ENCODE data around the gene LAYN. TPM values are rescaled to one million over a fixed set of nuclear protein-coding genes. Genes with fewer than 3 reads are reported as not detected.

Gene LAYN
- polyA plus RNA-seq, 3 donors: 2.0 to 13.4 (median 4.9) TPM

DNA sequence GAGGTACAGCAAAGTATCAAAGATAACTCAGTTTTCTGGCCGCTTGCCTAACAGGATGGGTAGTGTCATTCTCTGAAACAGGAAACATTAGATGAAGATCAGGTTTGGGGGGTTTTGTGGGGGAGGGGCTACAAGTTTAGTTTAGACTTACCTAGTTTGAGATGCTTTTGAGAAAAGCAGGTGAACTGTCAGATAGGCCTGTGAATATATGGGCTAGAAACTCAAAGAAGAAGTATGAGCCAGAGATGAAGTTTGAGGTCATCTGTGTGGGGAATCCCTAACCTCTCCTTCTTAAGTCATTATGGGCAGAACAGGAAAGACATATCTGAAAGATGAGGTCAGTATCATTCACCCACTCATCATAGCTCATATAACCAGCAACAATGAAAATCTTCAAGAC, 14.0 kb upstream of the LAYN start:
- WGBS, 3 donors: 85 to 89% (median 86%) methylated on average over 1 of the region's 1 CpG
- H3K27ac ChIP-seq (ENCODE audit: low read depth, low read length): no peak overlapping the region

DNA sequence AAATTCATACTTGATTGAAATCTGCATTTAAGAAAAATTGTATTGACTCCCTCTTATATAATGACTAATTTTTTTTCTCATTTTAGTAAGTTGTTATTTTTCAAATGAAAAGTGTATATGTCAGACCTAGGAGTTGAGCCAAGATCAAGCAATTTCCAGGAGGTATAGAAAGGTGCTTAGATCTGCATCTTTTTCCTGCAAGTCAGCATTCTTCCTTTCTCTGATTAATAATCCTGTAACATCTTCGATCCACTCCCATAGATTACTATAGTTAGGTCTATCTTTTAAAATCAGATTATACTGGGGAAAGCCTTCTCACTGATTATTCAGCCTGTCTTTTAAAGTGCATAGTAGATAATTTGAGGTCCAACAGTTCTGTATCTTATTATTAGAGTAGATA, 13.2 kb upstream of the LAYN start:
- WGBS, 3 donors: 74 to 86% (median 83%) methylated on average over 1 of the region's 1 CpG

DNA sequence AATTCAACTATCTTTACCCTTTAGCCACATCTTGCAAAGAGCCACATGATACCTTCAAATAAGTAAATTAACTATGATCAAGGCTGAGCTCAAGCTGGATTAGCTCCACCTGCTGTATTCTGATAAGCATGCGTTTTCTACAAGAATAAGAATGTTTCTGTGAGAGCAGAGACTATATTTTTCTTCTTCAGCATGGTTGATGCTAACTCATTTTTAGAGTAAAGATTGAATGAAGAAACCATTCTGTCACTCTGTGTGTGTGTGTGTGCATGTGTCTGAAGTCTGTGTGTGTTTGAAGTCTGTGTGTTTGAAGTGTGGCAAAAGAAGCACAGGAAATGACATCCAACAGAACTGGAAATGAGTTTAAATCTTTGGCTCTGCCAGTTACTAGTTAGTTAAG, 12.0 kb upstream of the LAYN start:
- WGBS, 3 donors: 26 to 46% (median 36%) methylated on average over 1 of the region's 1 CpG
- no peak overlapping the region for H3K27ac ChIP-seq (ENCODE audit: low read depth, low read length)

More for the DNA sequence above, 13.2 kb upstream of the LAYN start:
- no peak overlapping the region for H3K27ac ChIP-seq (ENCODE audit: low read depth, low read length)

DNA sequence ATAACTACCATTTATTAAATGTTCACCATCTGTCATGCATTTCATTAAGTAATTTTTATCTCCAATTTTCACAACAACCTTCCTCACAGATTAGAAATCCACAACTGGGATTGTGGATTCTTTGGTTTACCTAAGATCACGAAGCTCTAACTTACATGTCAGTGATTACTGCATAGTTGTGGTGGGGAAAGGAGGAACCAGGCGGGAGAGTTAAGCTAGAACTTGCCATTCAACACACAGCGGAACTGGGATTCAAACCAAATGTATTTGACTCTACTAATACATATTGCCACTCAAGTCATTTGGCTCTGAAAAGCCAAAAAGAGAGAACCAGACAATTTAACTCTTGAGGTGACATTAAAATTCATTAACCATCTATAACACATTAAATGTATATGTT, 10.4 kb upstream of the LAYN start:
- 59 to 77% (median 67%) methylated on average over 3 of the region's 3 CpGs for WGBS, 3 donors
- H3K27ac ChIP-seq (ENCODE audit: low read depth, low read length): no peak overlapping the region

DNA sequence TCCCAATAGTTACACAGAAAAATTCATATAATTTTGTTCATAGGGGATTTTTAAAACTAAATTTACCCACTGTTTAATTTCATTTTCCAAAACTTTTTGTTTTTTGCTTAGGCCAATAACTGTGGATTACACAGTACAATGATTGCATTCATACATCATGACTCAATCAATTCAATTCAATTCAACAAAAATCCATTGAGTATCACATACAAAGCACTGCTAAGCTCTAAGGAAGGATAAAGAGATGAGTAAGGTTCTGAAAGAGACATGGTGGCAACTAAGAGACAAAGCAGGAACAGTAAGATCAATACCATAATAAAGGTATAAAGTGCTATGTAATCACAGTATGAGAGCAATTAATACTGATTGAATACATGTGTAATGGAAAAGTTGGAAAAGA, 9.4 kb upstream of the LAYN start:
- no peak overlapping the region for H3K27ac ChIP-seq (ENCODE audit: low read depth, low read length)

DNA sequence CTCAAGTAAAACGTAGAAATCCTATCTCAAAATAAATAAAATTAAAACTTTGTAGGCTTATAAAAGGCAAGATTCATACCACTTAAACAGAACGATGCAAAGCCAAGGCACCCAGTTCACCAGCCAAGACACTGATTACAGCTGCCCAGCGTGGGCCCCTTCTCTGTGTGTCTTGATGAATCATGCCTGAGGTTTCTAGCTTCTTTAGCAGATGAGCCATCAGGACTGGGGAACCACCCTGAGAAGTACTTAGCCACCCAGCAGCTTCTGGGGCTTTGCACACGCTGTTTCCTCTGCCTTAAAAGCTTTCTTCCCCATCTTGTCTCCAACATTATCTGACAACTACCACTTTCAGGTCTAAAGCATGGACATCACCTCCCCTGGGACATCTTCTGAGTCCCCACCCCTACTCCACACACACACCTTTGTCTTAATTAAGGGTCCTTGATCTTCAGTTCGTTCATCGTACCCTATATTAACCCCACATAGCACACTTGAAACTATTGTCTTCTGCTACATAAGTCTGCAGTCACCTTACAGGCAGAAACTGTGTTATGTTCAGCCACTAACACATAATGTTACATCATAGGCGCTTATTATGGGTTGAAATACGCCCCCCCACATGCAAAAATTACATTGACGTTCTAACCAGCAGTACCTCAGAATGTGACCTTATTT, 8.7 kb upstream of the LAYN start:
- H3K27ac ChIP-seq (ENCODE audit: low read depth, low read length): no peak overlapping the region
- WGBS, 3 donors: 68 to 69% (median 68%) methylated on average over 9 of the region's 9 CpGs

DNA sequence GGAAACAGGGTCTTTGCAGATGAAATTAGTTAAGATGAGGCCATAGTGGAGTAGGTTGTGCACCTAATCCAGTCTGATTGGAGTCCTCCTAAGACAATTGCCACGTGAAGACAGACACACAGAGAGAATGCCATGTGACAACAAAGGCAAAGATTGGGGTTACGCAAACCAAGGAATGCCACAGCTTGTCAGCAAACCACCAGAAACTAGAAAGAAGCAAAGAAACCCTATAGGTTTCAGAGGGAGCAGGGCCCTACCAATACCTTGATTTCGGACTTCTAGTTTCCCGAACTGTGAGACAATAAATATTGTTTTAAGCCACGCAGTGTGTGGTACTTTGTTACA, 8.2 kb upstream of the LAYN start:
- WGBS, 3 donors: 77 to 82% (median 82%) methylated on average over 5 of the region's 5 CpGs
- H3K27ac ChIP-seq (ENCODE audit: low read depth, low read length): no peak overlapping the region

DNA sequence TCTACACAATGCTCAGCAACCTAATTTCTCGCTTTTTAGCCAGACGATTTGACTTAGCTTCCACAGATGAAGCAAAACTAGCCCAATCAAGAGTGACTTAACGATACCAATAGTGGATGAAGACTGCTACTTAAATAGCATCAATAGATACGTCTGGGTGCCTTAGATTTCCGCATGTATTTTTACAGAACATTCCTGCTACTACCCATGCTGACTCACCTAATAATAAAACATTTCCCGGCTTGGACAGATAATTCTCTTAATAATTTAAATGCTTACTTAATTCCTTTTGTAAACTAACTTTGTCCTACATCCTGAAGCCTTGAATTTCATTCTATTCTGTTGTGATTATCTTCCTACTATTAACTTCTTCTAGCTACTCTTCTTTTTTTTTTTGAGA, 5.2 kb upstream of the LAYN start:
- WGBS, 3 donors: 85 to 88% (median 87%) methylated on average over 6 of the region's 6 CpGs
- H3K27ac ChIP-seq (ENCODE audit: low read depth, low read length): no peak overlapping the region

DNA sequence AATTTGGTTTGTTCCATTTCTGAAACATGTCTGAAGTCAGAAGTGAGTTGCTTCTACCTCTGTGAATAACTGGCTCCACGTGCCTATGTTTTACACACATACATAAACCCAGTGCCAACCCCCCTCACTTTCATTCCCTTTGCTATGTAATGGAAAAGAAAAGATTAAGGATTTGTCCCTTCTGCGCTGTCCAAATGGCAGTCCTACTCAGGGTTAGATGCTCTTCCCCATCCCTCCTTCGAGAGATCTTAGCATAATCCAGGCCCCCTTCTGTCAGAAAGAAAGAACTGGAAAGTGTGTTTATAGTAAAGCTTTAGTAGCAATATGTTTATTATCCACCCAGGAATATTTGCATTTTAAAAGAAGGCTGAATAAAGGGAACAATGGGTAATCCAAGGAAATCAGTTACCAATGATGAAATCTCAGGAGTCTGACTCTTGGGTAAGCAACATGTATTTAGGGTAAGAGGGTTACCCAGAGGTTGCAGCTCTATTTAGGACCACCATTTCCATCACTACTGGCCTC, 3.1 kb upstream of the LAYN start:
- no peak overlapping the region for H3K27ac ChIP-seq (ENCODE audit: low read depth, low read length)
- 78 to 85% (median 80%) methylated on average over 3 of the region's 3 CpGs for WGBS, 3 donors

DNA sequence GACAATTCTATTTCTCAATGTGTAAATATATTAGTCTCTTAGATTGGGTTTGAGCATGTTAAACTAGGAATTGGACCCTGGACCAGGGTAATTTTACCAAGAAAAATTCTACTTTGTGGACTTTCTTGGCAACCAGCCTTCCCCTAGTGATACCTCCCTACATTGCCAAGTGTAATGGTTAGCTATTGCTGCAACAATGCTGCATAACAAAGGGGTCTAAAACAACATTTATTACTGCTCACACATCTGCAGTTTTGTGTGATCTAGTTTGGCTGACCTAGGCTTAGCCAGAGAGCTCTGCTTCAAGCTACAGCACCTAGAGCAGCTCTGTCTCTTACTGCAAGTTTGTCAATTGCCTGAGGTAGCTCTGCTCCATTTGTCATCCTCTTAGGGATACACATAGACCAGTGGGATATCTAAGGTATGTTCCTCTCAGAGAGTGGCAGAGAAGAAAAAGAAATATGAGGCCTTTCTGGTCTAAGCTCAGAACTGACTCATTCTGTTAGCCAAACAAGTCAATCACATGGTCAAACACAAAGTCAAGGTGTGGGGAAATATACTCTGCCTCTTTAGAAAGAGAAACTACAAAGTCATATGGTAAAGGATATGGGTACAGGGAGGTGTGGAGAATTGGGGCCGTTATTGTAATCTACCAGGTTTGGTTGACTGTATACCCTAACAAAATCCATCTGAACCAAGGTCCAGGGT, 2.0 kb upstream of the LAYN start:
- 82 to 92% (median 91%) methylated on average over 1 of the region's 1 CpG for WGBS, 3 donors
- no peak overlapping the region for H3K27ac ChIP-seq (ENCODE audit: low read depth, low read length)

DNA sequence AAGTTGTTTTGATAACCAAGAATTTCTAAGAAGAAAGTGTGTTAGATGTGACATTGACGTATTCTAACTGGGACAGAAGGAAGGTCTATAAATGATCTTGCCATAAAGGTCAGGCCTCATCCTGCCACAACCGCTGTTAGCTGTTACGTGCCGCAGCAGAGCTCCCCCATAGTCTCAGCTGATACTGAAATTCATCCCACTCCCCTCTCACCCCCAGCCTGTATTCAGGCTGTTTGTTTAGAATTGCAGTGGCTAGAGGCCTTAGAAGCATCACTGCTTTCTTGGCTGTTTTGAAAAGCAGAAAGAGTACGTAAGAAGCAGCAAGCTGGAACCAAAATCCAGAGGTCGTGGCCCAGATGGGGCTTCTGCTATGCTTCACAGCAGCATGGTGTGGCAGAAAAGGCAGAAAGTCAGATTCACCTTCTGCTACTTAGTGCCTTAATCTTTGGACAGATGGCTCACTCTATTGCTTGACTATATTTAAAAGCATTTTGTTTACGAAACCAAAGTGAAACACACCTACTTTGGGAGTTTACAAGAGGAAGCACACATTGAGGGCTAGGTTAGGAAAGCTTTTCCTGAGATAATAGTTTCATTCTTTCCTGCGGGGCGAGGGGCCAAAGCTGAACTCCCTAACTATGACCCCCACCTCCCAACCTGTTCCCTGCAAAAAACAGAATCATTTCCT, 950 bp upstream of the LAYN start:
- WGBS, 3 donors: 65 to 90% (median 67%) methylated on average over 9 of the region's 9 CpGs
- H3K27ac ChIP-seq (ENCODE audit: low read depth, low read length): no peak overlapping the region

DNA sequence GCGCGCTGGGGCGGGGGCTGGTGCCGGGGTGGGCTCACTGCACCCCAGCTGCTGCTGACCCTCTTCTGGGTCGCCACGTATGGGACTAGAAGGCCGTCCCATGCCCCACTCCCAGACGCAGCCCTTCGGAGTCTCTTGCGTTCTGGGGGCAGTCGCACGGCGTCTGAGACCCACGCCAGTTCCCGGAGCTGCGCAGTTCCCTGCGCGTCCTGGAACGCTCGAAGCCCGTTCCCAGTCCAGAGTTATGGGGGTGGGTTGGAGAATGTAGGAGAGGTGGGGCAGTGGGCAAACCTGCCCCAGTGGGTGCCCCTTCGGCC, 375 bp downstream of the LAYN start:
- no peak overlapping the region for H3K27ac ChIP-seq (ENCODE audit: low read depth, low read length)
- WGBS, 3 donors: 0 to 1% (median 1%) methylated on average over 20 to 22 of the region's 22 CpGs

DNA sequence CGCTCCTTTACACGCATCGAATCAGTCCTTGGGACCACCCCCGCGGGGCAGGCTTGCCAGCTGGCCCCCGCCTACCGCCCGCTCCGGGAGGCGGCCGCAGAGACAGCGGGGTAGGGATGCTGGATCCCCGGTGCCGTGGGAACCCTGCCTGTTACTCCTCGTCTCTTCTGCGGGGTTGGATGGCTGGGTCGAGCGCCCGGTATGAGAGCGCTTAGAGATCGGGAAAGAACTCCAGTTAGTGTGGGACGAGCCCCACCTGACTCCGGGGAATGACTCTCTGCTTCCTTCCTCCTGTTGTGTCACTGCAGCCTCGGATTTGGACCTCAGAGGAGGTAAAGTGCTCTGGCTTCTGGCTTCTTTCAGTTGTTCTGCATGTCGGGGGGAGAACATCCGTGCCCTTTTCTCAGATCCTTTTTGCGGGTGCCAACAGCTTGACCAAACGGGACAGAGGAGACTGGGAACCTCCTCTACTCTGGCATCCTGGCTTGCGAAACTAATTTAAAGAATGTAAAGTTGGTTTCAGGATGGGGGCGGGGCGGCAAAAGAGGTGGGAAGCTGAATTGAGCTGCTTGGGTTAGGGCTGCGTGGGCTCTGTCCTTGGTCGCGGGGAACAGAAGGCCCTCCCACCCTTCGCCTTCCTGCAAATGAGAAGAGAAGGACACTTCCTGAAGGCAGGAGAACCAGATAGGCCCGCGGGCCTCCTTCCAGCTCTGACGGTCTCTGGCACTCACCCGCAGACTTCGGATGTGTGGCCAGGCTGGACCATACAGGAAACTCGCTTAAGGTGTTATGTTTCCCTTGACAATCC, 938 bp downstream of the LAYN start:
- no peak overlapping the region for H3K27ac ChIP-seq (ENCODE audit: low read depth, low read length)
- WGBS, 3 donors: 4 to 7% (median 6%) methylated on average over 41 of the region's 41 CpGs

DNA sequence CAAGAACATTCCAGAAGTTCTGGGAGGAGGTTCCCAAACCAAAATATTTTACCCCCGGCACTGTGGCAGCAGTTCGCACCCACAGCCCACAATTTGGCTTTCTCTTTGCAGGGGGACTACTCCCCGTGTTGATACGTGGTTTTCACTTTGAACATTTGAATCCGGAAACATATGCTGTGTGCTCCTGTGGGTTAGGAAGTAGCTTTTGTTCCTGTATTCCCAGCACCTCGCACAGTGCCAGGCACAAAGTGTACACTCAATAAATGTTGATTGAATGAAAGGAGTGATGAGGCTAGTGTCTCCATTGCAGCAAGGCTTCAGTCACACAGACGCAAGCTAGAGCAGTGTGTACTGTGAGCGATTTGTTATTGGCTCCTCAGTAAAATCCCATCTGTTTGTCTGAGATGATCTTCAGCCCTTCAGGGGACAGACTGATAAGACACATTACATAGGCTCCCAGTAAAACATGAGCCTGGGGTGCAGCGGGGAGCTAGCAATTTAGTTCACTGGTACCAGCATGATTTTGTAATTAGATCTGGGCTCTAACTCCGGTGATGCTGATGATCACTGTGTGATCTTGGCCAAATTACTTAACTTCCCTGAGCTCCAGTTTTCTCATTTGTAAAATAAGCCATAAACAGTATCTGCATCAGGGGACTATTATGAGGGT, 2.2 kb downstream of the LAYN start:
- no peak overlapping the region for H3K27ac ChIP-seq (ENCODE audit: low read depth, low read length)
- WGBS, 3 donors: 60 to 80% (median 70%) methylated on average over 10 of the region's 10 CpGs

DNA sequence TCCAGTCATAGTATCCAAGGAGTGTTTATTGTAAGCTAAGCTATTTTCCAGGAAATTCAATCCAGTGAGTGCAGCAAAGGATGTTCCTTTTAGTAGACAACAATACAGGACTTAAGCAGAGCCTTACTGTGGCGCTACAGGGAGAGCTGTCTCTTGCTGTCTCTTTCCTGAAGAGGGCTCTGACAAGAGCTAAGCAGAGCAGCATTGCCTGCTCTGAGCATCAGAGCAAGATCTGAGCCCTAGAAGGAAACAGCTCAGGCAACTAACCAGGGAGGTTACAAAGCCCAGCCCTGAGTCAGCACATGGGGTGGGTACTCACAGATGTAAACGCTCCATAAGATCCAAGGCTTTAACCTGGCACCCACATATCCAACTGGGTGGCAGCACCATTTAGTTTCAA, 8.0 kb downstream of the LAYN start:
- no peak overlapping the region for H3K27ac ChIP-seq (ENCODE audit: low read depth, low read length)
- 81 to 92% (median 90%) methylated on average over 2 of the region's 2 CpGs for WGBS, 3 donors

DNA sequence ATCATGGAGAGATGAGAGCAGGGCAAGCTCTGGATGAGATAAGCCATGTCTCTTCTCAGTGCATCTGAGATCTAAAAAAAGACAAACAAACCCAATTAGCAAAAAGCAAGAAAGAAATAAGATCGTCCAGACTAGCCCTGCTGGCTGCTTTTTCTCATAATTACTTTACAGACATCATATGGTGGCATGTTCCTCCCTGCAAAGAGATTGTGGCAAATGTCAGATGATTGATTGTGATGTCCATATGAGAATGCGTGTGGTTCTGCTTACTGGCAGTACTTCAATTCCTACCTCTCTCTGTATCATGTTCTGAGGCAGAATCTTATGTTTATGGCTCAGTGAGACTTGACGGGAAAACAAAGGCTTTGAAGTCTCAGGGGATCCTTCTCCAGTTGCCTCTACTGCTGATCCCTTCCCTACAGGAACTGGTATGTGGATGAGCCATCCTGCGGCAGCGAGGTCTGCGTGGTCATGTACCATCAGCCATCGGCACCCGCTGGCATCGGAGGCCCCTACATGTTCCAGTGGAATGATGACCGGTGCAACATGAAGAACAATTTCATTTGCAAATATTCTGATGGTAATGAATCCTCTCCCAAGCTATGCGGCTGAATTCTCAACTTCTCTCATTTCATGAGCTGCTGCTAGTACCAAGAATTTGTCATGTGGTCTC, 8.8 kb downstream of the LAYN start:
- H3K27ac ChIP-seq (ENCODE audit: low read depth, low read length): no peak overlapping the region
- WGBS, 3 donors: 82 to 86% (median 83%) methylated on average over 11 of the region's 11 CpGs

DNA sequence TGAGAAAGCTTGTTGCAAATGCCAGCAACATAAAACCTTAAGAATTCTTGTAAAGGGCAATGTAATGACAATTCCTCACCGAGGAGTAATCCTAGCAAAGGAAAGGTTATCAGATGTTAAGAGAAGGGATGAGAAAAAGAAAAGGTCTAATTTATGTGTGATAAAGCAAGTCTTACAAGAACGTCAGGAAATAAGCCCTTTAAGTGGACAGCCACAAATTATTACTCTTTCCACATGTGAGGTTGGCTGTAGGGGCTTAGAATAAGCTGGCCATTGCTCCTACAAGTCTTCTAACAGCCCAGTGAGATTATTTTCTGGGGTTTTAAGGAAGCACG, 9.3 kb downstream of the LAYN start:
- H3K27ac ChIP-seq (ENCODE audit: low read depth, low read length): no peak overlapping the region
- 67 to 76% (median 72%) methylated on average over 3 of the region's 3 CpGs for WGBS, 3 donors

DNA sequence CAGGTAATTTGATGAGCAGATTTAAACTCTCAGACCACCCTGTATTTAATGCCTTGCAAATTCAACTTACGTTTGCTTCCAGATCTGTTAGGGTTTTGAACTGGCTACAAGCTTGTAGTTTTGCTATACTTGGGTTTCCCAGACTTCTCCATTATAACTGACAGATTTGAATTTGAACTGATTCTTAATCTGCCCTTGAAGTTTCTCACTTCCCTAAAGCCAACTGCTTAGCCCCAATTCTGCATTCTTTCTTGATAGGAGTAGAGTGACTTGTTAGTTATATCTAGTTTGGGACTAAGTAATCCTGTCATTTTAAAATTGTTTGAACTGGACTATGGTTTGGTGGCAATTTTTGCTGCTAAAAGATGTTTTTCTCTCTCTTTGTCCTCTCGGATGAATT, 9.7 kb downstream of the LAYN start:
- H3K27ac ChIP-seq (ENCODE audit: low read depth, low read length): no peak overlapping the region
- 83 to 92% (median 87%) methylated on average over 2 of the region's 2 CpGs for whole genome bisulfite sequencing, 3 donors

All from adipose tissue (tissue), 3 donors.